Activated CD4-positive, alpha-beta T cell treated with anti-CD3 and anti-CD28 coated beads, Interleukin-2, amount 50 U/mL, for 24 hours (primary cell): ENCODE data around the gene DPP7.

Experiments
- DNase-seq, 2 donors: peaks; one replicate each; pipeline ENCODE4 v3.0.0-alpha.2; 2020; ENCODE audit warnings: low read depth in 1 of 2, low spot score in 1 of 2

Gene DPP7

GRCh38 chr9:137088121-137088520, 26.4 kb downstream of the DPP7 start:
- no peak for DNase-seq

- DNase-seq = no peak
These were observed 27.1 kb downstream of the DPP7 start for GRCh38 chr9:137087409-137087925.

- DNase-seq = peak; percentile 97 to 99
These were observed 27.8 kb downstream of the DPP7 start, which contains the start of gene MAN1B1 for GRCh38 chr9:137086531-137087408. Gene MAN1B1 (plus strand): TSS chr9:137086985. CDS start chr9:137087000, 15 bp downstream.

- peak; percentile 17 to 28 for DNase-seq
These were observed 28.5 kb downstream of the DPP7 start for GRCh38 chr9:137085920-137086530.

GRCh38 chr9:137084526-137084925, 30.0 kb downstream of the DPP7 start:
- no peak for DNase-seq

- no peak for DNase-seq
These were observed 31.0 kb downstream of the DPP7 start for GRCh38 chr9:137083394-137084004.

- no peak for DNase-seq
These were observed 31.6 kb downstream of the DPP7 start for GRCh38 chr9:137082925-137083290.

- DNase-seq = no peak
These were observed 32.2 kb downstream of the DPP7 start for GRCh38 chr9:137082222-137082924.

GRCh38 chr9:137080260-137081122, 34.0 kb downstream of the DPP7 start:
- no peak for DNase-seq

- no peak for DNase-seq
These were observed 35.1 kb downstream of the DPP7 start for GRCh38 chr9:137079401-137079787.

- DNase-seq = no peak
These were observed 35.7 kb downstream of the DPP7 start for GRCh38 chr9:137078701-137079400.

GRCh38 chr9:137077758-137078693, 36.5 kb downstream of the DPP7 start:
- DNase-seq = no peak

- peak in 1 of 2 donors; percentile 18 for DNase-seq
These were observed 37.4 kb downstream of the DPP7 start, which contains the start of gene UAP1L1 for GRCh38 chr9:137077010-137077747. Gene UAP1L1 (plus strand): TSS chr9:137077517. CDS start chr9:137077533, 16 bp downstream.

- DNase-seq = no peak
These were observed 37.9 kb downstream of the DPP7 start for GRCh38 chr9:137076636-137077009.

GRCh38 chr9:137075275-137075775, 39.2 kb downstream of the DPP7 start:
- no peak for DNase-seq

- no peak for DNase-seq
These were observed 39.8 kb downstream of the DPP7 start for GRCh38 chr9:137074657-137075274.

GRCh38 chr9:137073992-137074399, 40.5 kb downstream of the DPP7 start:
- no peak for DNase-seq
